IMR-90 (cell line): Measurements from ENCODE around the gene EBF4. TPM values are rescaled to one million over a fixed set of nuclear protein-coding genes. Genes with fewer than 3 reads are reported as not detected.

Source experiments
- ATAC-seq: fragments of 200-7000 bp; cut with Tn5 transposase; 2 replicates; pipeline ENCODE4 v1.9.1; 2020; ENCODE audit warnings: low read depth, mild to moderate bottlenecking, moderate library complexity
- BruUV-seq: library from RNA; stranded (reverse); fragments of 400-500 nt; replicated peaks from 2 replicates; lab custom pipeline; 2021; lab: Mats Ljungman, UMichigan
- CTCF ChIA-PET: fragments of 300-600 bp; formaldehyde crosslinking; extraction: SDS; loops from one replicate; lab custom pipeline; 2021; ENCODE audit warnings: antibody characterized with exemption; lab: Yijun Ruan, JAX
- POLR2A ChIA-PET: fragments of 300-600 bp; sonication (Branson Sonifier 250); formaldehyde crosslinking; loops from one replicate; lab custom pipeline; 2022; ENCODE audit warnings: antibody characterized with exemption; ENCODE audit not compliant: unreplicated experiment; lab: Charles Lee
- DNase-seq: peaks from one replicate; pipeline ENCODE4 v3.0.0; 2013
- H2AFZ ChIP-seq: replicated peaks from 2 replicates; pipeline ENCODE3; 2013; ENCODE audit warnings: low read length, mild to moderate bottlenecking; ENCODE audit not compliant: poor library complexity
- H2AK5ac ChIP-seq: 2 replicates; pipeline ENCODE4 v1.6.1; 2013; ENCODE audit warnings: low read depth, low read length, inconsistent platforms
- H2AK9ac ChIP-seq: replicated peaks from 2 replicates; pipeline ENCODE3; 2013; ENCODE audit warnings: mild to moderate bottlenecking, low read depth, low read length, moderate library complexity; ENCODE audit not compliant: poor library complexity
- H2BK120ac ChIP-seq: 2 replicates; pipeline ENCODE4 v1.6.1; 2013; ENCODE audit warnings: low read depth, low read length, inconsistent platforms
- H2BK15ac ChIP-seq: 3 replicates; pipeline ENCODE4 v1.6.1; 2013; ENCODE audit warnings: low read depth, low read length, inconsistent platforms
- H2BK20ac ChIP-seq: 2 replicates; pipeline ENCODE4 v1.6.1; 2013; ENCODE audit warnings: low read depth, mild to moderate bottlenecking, inconsistent platforms, low read length, moderate library complexity
- H2BK5ac ChIP-seq: 2 replicates; pipeline ENCODE4 v1.6.1; 2013; ENCODE audit warnings: mild to moderate bottlenecking, low read depth, low read length, inconsistent platforms; ENCODE audit not compliant: poor library complexity, severe bottlenecking
- H3K14ac ChIP-seq: replicated peaks from 2 replicates; pipeline ENCODE4 v1.6.1; 2013; ENCODE audit warnings: low read depth, low read length, inconsistent platforms
- H3K18ac ChIP-seq: 2 replicates; pipeline ENCODE4 v1.6.1; 2013; ENCODE audit warnings: low read depth, low read length, control low read depth
- H3K23ac ChIP-seq: 2 replicates; pipeline ENCODE4 v1.6.1; 2013; ENCODE audit warnings: low read depth, low read length, inconsistent platforms
- H3K27ac ChIP-seq: 2 replicates; pipeline ENCODE4 v1.5.1; 2013; ENCODE audit warnings: mild to moderate bottlenecking, control low read depth, low read length; ENCODE audit not compliant: insufficient read depth
- H3K27me3 ChIP-seq: 2 replicates; pipeline ENCODE4 v1.6.1; 2013; ENCODE audit warnings: low read length; ENCODE audit not compliant: control insufficient read depth, insufficient read depth
- H3K36me3 ChIP-seq: 2 replicates; pipeline ENCODE4 v1.6.1; 2013; ENCODE audit warnings: low read length, mixed read lengths; ENCODE audit not compliant: control insufficient read depth, insufficient read depth
- H3K4ac ChIP-seq: 2 replicates; pipeline ENCODE4 v1.6.1; 2013; ENCODE audit warnings: low read depth, low read length, inconsistent platforms
- H3K4me1 ChIP-seq: 2 replicates; pipeline ENCODE4 v1.6.1; 2013; ENCODE audit warnings: low read length, mixed read lengths; ENCODE audit not compliant: control insufficient read depth, insufficient read depth
- H3K4me2 ChIP-seq: 2 replicates; pipeline ENCODE4 v1.6.1; 2013; ENCODE audit warnings: low read depth, mild to moderate bottlenecking, control low read depth, low read length, moderate library complexity
- H3K4me3 ChIP-seq: 2 replicates; pipeline ENCODE4 v1.5.1; 2013; ENCODE audit warnings: low read depth, mild to moderate bottlenecking, control low read depth, low read length, moderate library complexity; ENCODE audit not compliant: insufficient read depth
- H3K56ac ChIP-seq: 2 replicates; pipeline ENCODE4 v1.6.1; 2013; ENCODE audit warnings: low read length, inconsistent platforms; ENCODE audit not compliant: insufficient read depth; ENCODE audit errors: extremely low read depth
- H3K79me1 ChIP-seq, 2 experiments: 2 replicates each; pipeline ENCODE4 v1.6.1; 2013; ENCODE audit warnings: low read length in 2 of 2, inconsistent platforms in 1 of 2, low read depth in 1 of 2
- H3K9ac ChIP-seq: 2 replicates; pipeline ENCODE4 v1.6.1; 2013; ENCODE audit warnings: low read depth, low read length, control low read depth
- H3K9me1 ChIP-seq: 2 replicates; pipeline ENCODE4 v1.6.1; 2013; ENCODE audit warnings: low read length, inconsistent platforms; ENCODE audit not compliant: insufficient read depth
- H3K9me3 ChIP-seq: 2 replicates; pipeline ENCODE4 v1.6.1; 2013; ENCODE audit warnings: low read length; ENCODE audit not compliant: control insufficient read depth, insufficient read depth
- H4K20me1 ChIP-seq: 2 replicates; pipeline ENCODE4 v1.6.1; 2013; ENCODE audit warnings: low read length, inconsistent platforms; ENCODE audit not compliant: insufficient read depth
- H4K5ac ChIP-seq: 2 replicates; pipeline ENCODE4 v1.6.1; 2013; ENCODE audit warnings: mild to moderate bottlenecking, low read depth, low read length, control low read depth
- H4K8ac ChIP-seq, 2 experiments: 2 replicates each; pipeline ENCODE4 v1.6.1; 2013; ENCODE audit warnings: low read depth in 2 of 2, low read length in 2 of 2, control low read depth in 1 of 2, inconsistent platforms in 1 of 2
- H4K91ac ChIP-seq: 2 replicates; pipeline ENCODE4 v1.6.1; 2013; ENCODE audit warnings: low read depth, low read length, inconsistent platforms; ENCODE audit not compliant: insufficient read depth
- CEBPB ChIP-seq: IDR thresholded peaks from 2 replicates; pipeline ENCODE4 v1.6.1; 2012; ENCODE audit warnings: low read depth, low read length, improper control_type of control experiment
- CHD1 ChIP-seq: IDR thresholded peaks from 2 replicates; pipeline ENCODE4 v1.6.1; 2012; ENCODE audit warnings: low read depth, low read length, improper control_type of control experiment
- CTCF ChIP-seq: conservative IDR thresholded peaks from 2 replicates; pipeline ENCODE4 v1.5.1; 2012; ENCODE audit warnings: mild to moderate bottlenecking, low read depth, low read length, improper control_type of control experiment
- ELK1 ChIP-seq: fragments of 150-350 bp; IDR thresholded peaks from 2 replicates; pipeline ENCODE4 v1.6.1; 2016; ENCODE audit warnings: low read depth, mild to moderate bottlenecking, low read length, moderate library complexity, borderline replicate concordance
- FOS ChIP-seq: fragments of 150-350 bp; IDR thresholded peaks from 2 replicates; pipeline ENCODE4 v1.6.1; 2016; ENCODE audit warnings: low read depth, low read length
- MAFK ChIP-seq: IDR thresholded peaks from 2 replicates; pipeline ENCODE4 v1.6.1; 2012; ENCODE audit warnings: low read depth, low read length, improper control_type of control experiment
- MAZ ChIP-seq: IDR thresholded peaks from 2 replicates; pipeline ENCODE4 v1.6.1; 2012; ENCODE audit warnings: low read depth, mild to moderate bottlenecking, low read length, improper control_type of control experiment, moderate library complexity, borderline replicate concordance
- MXI1 ChIP-seq: IDR thresholded peaks from 2 replicates; pipeline ENCODE4 v1.6.1; 2012; ENCODE audit warnings: low read depth, mild to moderate bottlenecking, low read length, moderate library complexity, borderline replicate concordance
- NFE2L2 ChIP-seq: fragments of 150-350 bp; IDR thresholded peaks from 2 replicates; pipeline ENCODE4 v1.6.1; 2016; ENCODE audit warnings: low read depth, mild to moderate bottlenecking, low read length
- POLR2A ChIP-seq: IDR thresholded peaks from 2 replicates; pipeline ENCODE4 v1.6.1; 2012; ENCODE audit warnings: mild to moderate bottlenecking, low read depth, low read length
- RAD21 ChIP-seq: IDR thresholded peaks from 2 replicates; pipeline ENCODE4 v1.6.1; 2012; ENCODE audit warnings: low read length, improper control_type of control experiment
- RCOR1 ChIP-seq: IDR thresholded peaks from 2 replicates; pipeline ENCODE4 v1.6.1; 2012; ENCODE audit warnings: mild to moderate bottlenecking, low read length, improper control_type of control experiment; ENCODE audit not compliant: insufficient replicate concordance
- RFX5 ChIP-seq: IDR thresholded peaks from 2 replicates; pipeline ENCODE4 v1.8.0; 2012; ENCODE audit warnings: low read depth, mild to moderate bottlenecking, low read length, moderate library complexity
- SMC3 ChIP-seq: fragments of 150-350 bp; IDR thresholded peaks from 2 replicates; pipeline ENCODE4 v1.6.1; 2016; ENCODE audit warnings: low read depth, mild to moderate bottlenecking, antibody characterized with exemption, low read length, moderate library complexity
- USF2 ChIP-seq: fragments of 150-350 bp; IDR thresholded peaks from 2 replicates; pipeline ENCODE4 v1.6.1; 2017; ENCODE audit warnings: mild to moderate bottlenecking, antibody characterized with exemption, low read length, low read depth
- WGBS, 2 experiments: methylation state at CpG; one replicate each; pipeline versions ENCODE4 v1.1.5 to v1.1.7; 2013; ENCODE audit warnings: missing lambda C conversion rate in 2 of 2; ENCODE audit not compliant: insufficient read length in 1 of 2; ENCODE audit errors: extremely low coverage in 2 of 2; 5-methylcytosine and 5-hydroxymethylcytosine counted together
- dilution Hi-C: fragments of 300-500 bp; cut with HindIII; formaldehyde crosslinking; loops from one replicate; pipeline ENCODE4 v1.14.3; 2018; ENCODE audit warnings: low sequenced_read_pairs; ENCODE audit not compliant: unreplicated experiment
- in situ Hi-C: fragments of 300-500 bp; cut with MboI; formaldehyde crosslinking; loops from 3 replicates; pipeline ENCODE4 v1.14.3; 2019; ENCODE audit warnings: low sequenced_read_pairs, inconsistent platforms, mixed read lengths
- intact Hi-C: fragments of 100-400 bp; cut with micrococcal nuclease; formaldehyde crosslinking; loops from 2 replicates; pipeline ENCODE4 v1.10.0; 2022
- polyA plus RNA-seq, 3 experiments: library from polyadenylated mRNA; depleted of rRNA; stranded (reverse); fragments of >200 nt; gene quantifications; 2 replicates each; pipeline ENCODE4 v1.2.3, GENCODE V29; 2012; ENCODE audit warnings: low replicate concordance in 1 of 3
- total RNA-seq: library from RNA; depleted of rRNA; stranded (reverse); fragments of >200 nt; gene quantifications from 2 replicates; pipeline ENCODE4 v1.2.3, GENCODE V29; 2012

Gene EBF4
- total and polyA plus RNA-seq, 2 of the 4 experiments (the other 2 are of a cell fraction), result 0.18 to 1.1 TPM

GRCh38 chr20:2742431-2742830, 49.9 kb downstream of the EBF4 start:
- Histone ChIP-seq H2BK15ac (no peak overlapping the region), H3K4me1 (no peaks in the 10 kb centered on the region), H4K20me1 (no peaks in the 10 kb centered on the region), H2BK5ac (no peak overlapping the region), H3K9ac (no peak overlapping the region), H2AK5ac (no peak overlapping the region), H2BK20ac (no peak overlapping the region), H3K9me1 (peaks cover 2% of the 10 kb centered on the region; the same call in 1 of the 2 replicates), H4K91ac (no peak overlapping the region), H3K4me2 (no peak overlapping the region), H2AK9ac (no peak overlapping the region), H4K8ac (no peak overlapping the region), H2BK120ac (no peak overlapping the region), H3K4me3 (no peak overlapping the region), H3K23ac (no peak overlapping the region), H3K36me3 (no peaks in the 10 kb centered on the region), H2AFZ (no peak overlapping the region), H3K56ac (no peak overlapping the region), H3K14ac (no peak overlapping the region), H3K27ac (no peak overlapping the region), H3K9me3 (no peaks in the 10 kb centered on the region), H3K18ac (no peak overlapping the region), H3K79me1 (no peaks in the 10 kb centered on the region), H4K5ac (no peak overlapping the region), H3K27me3 (peaks cover 26% of the 10 kb centered on the region), H3K4ac (no peak overlapping the region)
- TF ChIP-seq RFX5 (no peak), MAZ (no peak), RCOR1 (no peak), MAFK (no peak), FOS (no peak), SMC3 (no peak), POLR2A (no peak), CHD1 (no peak), ELK1 (no peak), NFE2L2 (no peak), CTCF (no peak), RAD21 (no peak), MXI1 (no peak), CEBPB (no peak), USF2 (no peak)
- ATAC-seq (no peak), DNase-seq (no peak)
- in situ Hi-C loops, result no loop called here
- no CpG with 5 or more reads among the region's 2 CpGs for WGBS, 2 experiments
- POLR2A ChIA-PET, result no interaction called here
- dilution Hi-C loops, result no loop called here
- no TSS peak for BruUV-seq
- CTCF ChIA-PET, result no interaction called here
- intact Hi-C loops, result no loop called here
